HG02588 (cell line): ENCODE results near the gene NAT14.
"Not testable (repeated sequence)": the region's sequence is repeated elsewhere in the genome, so short reads cannot be mapped to it uniquely, and the experiment has no call there.

Experiments used
- ATAC-seq: cut with Tn5 transposase; IDR thresholded peaks from one replicate; pipeline ENCODE4 v1.9.1; 2021; ENCODE audit warnings: mild to moderate bottlenecking, moderate library complexity; ENCODE audit not compliant: unreplicated experiment

Gene NAT14

GRCh38 chr19:55485439-55486011 lies 537 bp downstream of the NAT14 start:
- ATAC-seq, result no peak

- ATAC-seq, result no peak
These were observed 1.3 kb downstream of the NAT14 start for GRCh38 chr19:55486043-55486970.

- ATAC-seq, result no peak
These were observed 2.3 kb downstream of the NAT14 start for GRCh38 chr19:55486971-55487923.

- ATAC-seq, result no peak
These were observed 3.1 kb downstream of the NAT14 start, which contains the start of gene SSC5D for GRCh38 chr19:55487924-55488687. Gene SSC5D, plus strand, starts transcription at chr19:55488436. Its CDS starts 154 bp downstream, at chr19:55488590.

GRCh38 chr19:55488986-55489710 lies 4.2 kb downstream of the NAT14 start:
- no peak for ATAC-seq

GRCh38 chr19:55489711-55490477 lies 4.9 kb downstream of the NAT14 start:
- ATAC-seq, result no peak

GRCh38 chr19:55490478-55491432 lies 5.8 kb downstream of the NAT14 start:
- no peak for ATAC-seq

GRCh38 chr19:55491546-55492360 lies 6.8 kb downstream of the NAT14 start:
- no peak for ATAC-seq

GRCh38 chr19:55492362-55492944 lies 7.5 kb downstream of the NAT14 start:
- ATAC-seq, result no peak

GRCh38 chr19:55493052-55493644 lies 8.2 kb downstream of the NAT14 start:
- ATAC-seq, result no peak

- ATAC-seq, result no peak
These were observed 8.7 kb downstream of the NAT14 start for GRCh38 chr19:55493645-55494171.

GRCh38 chr19:55494172-55494761 lies 9.3 kb downstream of the NAT14 start:
- ATAC-seq, result no peak

GRCh38 chr19:55495646-55496349 lies 10.8 kb downstream of the NAT14 start:
- ATAC-seq, result no peak

- ATAC-seq, result not testable (repeated sequence)
These were observed 11.8 kb downstream of the NAT14 start for GRCh38 chr19:55496820-55497219.

GRCh38 chr19:55497763-55498162 lies 12.8 kb downstream of the NAT14 start:
- ATAC-seq, result no peak
